GM23338 (cell line): ENCODE results near the gene ID2. TPM values are rescaled to one million over a fixed set of nuclear protein-coding genes. Genes with fewer than 3 reads are reported as not detected.

Experiments used
- ATAC-seq: fragments of 200-7000 bp; cut with Tn5 transposase; 3 replicates; pipeline ENCODE4 v1.9.1; 2020
- DNase-seq: peaks from one replicate; pipeline ENCODE4 v3.0.0-alpha.2; 2015; ENCODE audit warnings: low spot score
- H2AFZ ChIP-seq: fragments of 200-600 bp; sonication (generic); 2 replicates; pipeline ENCODE4 v1.8.0; 2016; ENCODE audit warnings: antibody characterized with exemption, mild to moderate bottlenecking, moderate library complexity
- H3F3A ChIP-seq: fragments of 200-600 bp; sonication (generic); replicated peaks from 2 replicates; pipeline ENCODE4 v1.8.0; 2017; ENCODE audit warnings: antibody characterized with exemption, mixed run types, low read depth
- H3K27ac ChIP-seq: fragments of 200-600 bp; sonication (generic); 2 replicates; pipeline ENCODE4 v1.6.1; 2016; ENCODE audit warnings: low read depth
- H3K27me3 ChIP-seq: fragments of 200-600 bp; sonication (generic); 2 replicates; pipeline ENCODE4 v1.8.0; 2016; ENCODE audit warnings: mild to moderate bottlenecking, mixed run types, moderate library complexity; ENCODE audit not compliant: insufficient read depth
- H3K36me3 ChIP-seq: fragments of 200-600 bp; sonication (generic); 2 replicates; pipeline ENCODE4 v1.8.0; 2016; ENCODE audit warnings: mild to moderate bottlenecking; ENCODE audit not compliant: insufficient read depth
- H3K4me1 ChIP-seq: fragments of 200-600 bp; sonication (generic); 2 replicates; pipeline ENCODE4 v1.8.0; 2016; ENCODE audit warnings: mild to moderate bottlenecking, moderate library complexity; ENCODE audit not compliant: insufficient read depth
- H3K4me2 ChIP-seq: fragments of 200-600 bp; sonication (generic); 2 replicates; pipeline ENCODE4 v1.7.1; 2017; ENCODE audit warnings: mixed run types
- H3K4me3 ChIP-seq: fragments of 200-600 bp; sonication (generic); 2 replicates; pipeline ENCODE4 v1.6.1; 2016; ENCODE audit warnings: mixed run types
- H3K79me2 ChIP-seq: fragments of 200-600 bp; sonication (generic); replicated peaks from 2 replicates; pipeline ENCODE4 v1.8.0; 2017; ENCODE audit warnings: mild to moderate bottlenecking; ENCODE audit not compliant: insufficient read depth
- H3K9me2 ChIP-seq: fragments of 200-600 bp; sonication (generic); 2 replicates; pipeline ENCODE4 v1.8.0; 2017; ENCODE audit not compliant: insufficient read depth
- H4K20me1 ChIP-seq: fragments of 200-600 bp; sonication (generic); replicated peaks from 2 replicates; pipeline ENCODE4 v1.8.0; 2017; ENCODE audit warnings: mild to moderate bottlenecking; ENCODE audit not compliant: insufficient read depth
- H3K27ac Mint-ChIP-seq: 2 replicates; pipeline ENCODE4 v1.8.0; 2020; ENCODE audit warnings: inconsistent platforms, mild to moderate bottlenecking, moderate library complexity, mixed read lengths
- H3K27me3 Mint-ChIP-seq: 3 replicates; pipeline ENCODE4 v1.8.0; 2022; ENCODE audit warnings: low read depth, mild to moderate bottlenecking, moderate library complexity, mixed read lengths, inconsistent platforms; ENCODE audit not compliant: insufficient read depth, poor library complexity
- H3K36me3 Mint-ChIP-seq: 3 replicates; pipeline ENCODE4 v1.8.0; 2021; ENCODE audit warnings: low read depth, mild to moderate bottlenecking, inconsistent platforms, moderate library complexity, mixed read lengths
- H3K4me1 Mint-ChIP-seq: 3 replicates; pipeline ENCODE4 v1.8.0; 2020; ENCODE audit warnings: mild to moderate bottlenecking, inconsistent platforms, mixed read lengths
- H3K4me3 Mint-ChIP-seq: 3 replicates; pipeline ENCODE4 v1.8.0; 2021; ENCODE audit warnings: moderate library complexity, mild to moderate bottlenecking, inconsistent platforms, mixed read lengths
- H3K9me3 Mint-ChIP-seq: 3 replicates; pipeline ENCODE4 v1.8.0; 2020; ENCODE audit warnings: moderate library complexity, mild to moderate bottlenecking, inconsistent platforms, mixed read lengths
- CREB1 ChIP-seq: fragments of 250-450 bp; sonication (Bioruptor Pico); IDR thresholded peaks from 2 replicates; pipeline ENCODE4 v1.5.0; 2020; ENCODE audit warnings: low read depth, mild to moderate bottlenecking, moderate library complexity
- EZH2 ChIP-seq: fragments of 200-600 bp; sonication (generic); IDR thresholded peaks from one replicate; pipeline ENCODE4 v1.8.0; 2017; ENCODE audit warnings: antibody characterized with exemption, mild to moderate bottlenecking, low read depth; ENCODE audit not compliant: unreplicated experiment
- EZH2phosphoT487 ChIP-seq: fragments of 200-600 bp; sonication (generic); IDR thresholded peaks from one replicate; pipeline ENCODE4 v1.8.1; 2018; ENCODE audit warnings: antibody characterized with exemption; ENCODE audit not compliant: unreplicated experiment
- JUNB ChIP-seq: IDR thresholded peaks from one replicate; pipeline ENCODE4 v1.6.1; 2016; ENCODE audit warnings: antibody characterized with exemption; ENCODE audit not compliant: unreplicated experiment
- NANOG ChIP-seq: IDR thresholded peaks from 2 replicates; pipeline ENCODE4 v1.6.1; 2016; ENCODE audit warnings: antibody characterized with exemption, borderline replicate concordance
- POLR2AphosphoS5 ChIP-seq: IDR thresholded peaks from 2 replicates; pipeline ENCODE4 v1.6.1; 2016; ENCODE audit warnings: antibody characterized with exemption, low read depth
- STAT1 ChIP-seq: IDR thresholded peaks from one replicate; pipeline ENCODE4 v1.6.1; 2016; ENCODE audit warnings: antibody characterized with exemption; ENCODE audit not compliant: unreplicated experiment
- ZNF114 ChIP-seq: fragments of 250-450 bp; sonication (Bioruptor Pico); IDR thresholded peaks from 2 replicates; pipeline ENCODE4 v1.5.0; 2020; ENCODE audit warnings: mild to moderate bottlenecking, moderate library complexity
- ZNF331 ChIP-seq: fragments of 250-450 bp; sonication (Bioruptor Pico); IDR thresholded peaks from 2 replicates; pipeline ENCODE4 v1.5.0; 2020; ENCODE audit warnings: low read depth, mild to moderate bottlenecking, moderate library complexity
- polyA plus RNA-seq: library from polyadenylated mRNA; unstranded; fragments of >200 nt; fragmentation: Nextera tagmentation; extraction: Ambion mirVana; gene quantifications from 2 replicates; pipeline ENCODE4 v1.2.1, GENCODE V29; 2016
- total RNA-seq: library from RNA; depleted of rRNA; stranded (reverse); fragments of >200 nt; shearing (Covaris generic); gene quantifications from 2 replicates; pipeline ENCODE4 v1.2.3, GENCODE V29; 2014
- TF ChIP-seq, protein P1 (sequence below), 2 experiments: fragments of 200-600 bp in 1 of 2; sonication (generic) in 1 of 2; conservative IDR thresholded peaks; 2 replicates each; pipeline versions ENCODE4 v1.5.1 to v1.6.1; 2016 to 2017; ENCODE audit warnings: antibody characterized with exemption in 2 of 2, low read depth in 2 of 2, mild to moderate bottlenecking in 2 of 2, moderate library complexity in 1 of 2
- TF ChIP-seq, protein P2 (sequence below): IDR thresholded peaks from 2 replicates; pipeline ENCODE4 v1.6.1; 2016; ENCODE audit warnings: antibody characterized with exemption
- TF ChIP-seq, protein P3 (sequence below): IDR thresholded peaks from one replicate; pipeline ENCODE4 v1.6.1; 2018; ENCODE audit warnings: antibody characterized with exemption; ENCODE audit not compliant: unreplicated experiment
- TF ChIP-seq, protein P4 (sequence below): fragments of 250-450 bp; sonication (Bioruptor Pico); IDR thresholded peaks from 2 replicates; pipeline ENCODE4 v1.5.0; 2020; ENCODE audit warnings: mild to moderate bottlenecking, moderate library complexity

ID2 gene
- total and polyA plus RNA-seq, 2 experiments from 2014 or later, result 87.0 to 110 TPM

DNA sequence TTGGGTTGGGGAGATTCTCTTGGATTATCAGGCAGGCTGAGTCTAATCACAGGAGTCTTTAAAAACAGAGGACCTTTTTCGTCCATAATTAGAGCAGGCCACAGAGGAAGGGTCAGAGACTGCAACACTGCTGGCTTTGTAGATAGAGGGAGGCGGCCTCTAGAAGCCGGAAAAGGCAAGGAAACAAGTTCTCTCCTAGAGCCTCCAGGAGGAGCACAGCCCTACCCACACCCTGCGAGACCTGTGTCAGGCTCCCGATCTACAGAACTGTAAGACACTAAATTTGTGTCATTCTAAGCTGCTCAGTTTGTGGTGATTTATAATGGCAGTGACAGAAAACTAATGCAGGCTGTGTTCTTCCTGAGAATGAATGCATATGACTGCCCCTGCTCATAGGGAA lies 15.3 kb downstream of the ID2 start:
- Mint-ChIP-seq H3K4me3 (no peak overlapping the region), H3K36me3 (no peaks in the 10 kb centered on the region), H3K9me3 (peaks cover 2% of the 10 kb centered on the region; the same call in 2 of the 3 replicates), H3K4me1 (peaks cover under 1% of the 10 kb centered on the region; the same call in 2 of the 3 replicates), H3K27me3 (no peaks in the 10 kb centered on the region), H3K27ac (no peak overlapping the region)
- no peak overlapping the region for H3K27ac ChIP-seq
- TF ChIP-seq, protein P1, sequence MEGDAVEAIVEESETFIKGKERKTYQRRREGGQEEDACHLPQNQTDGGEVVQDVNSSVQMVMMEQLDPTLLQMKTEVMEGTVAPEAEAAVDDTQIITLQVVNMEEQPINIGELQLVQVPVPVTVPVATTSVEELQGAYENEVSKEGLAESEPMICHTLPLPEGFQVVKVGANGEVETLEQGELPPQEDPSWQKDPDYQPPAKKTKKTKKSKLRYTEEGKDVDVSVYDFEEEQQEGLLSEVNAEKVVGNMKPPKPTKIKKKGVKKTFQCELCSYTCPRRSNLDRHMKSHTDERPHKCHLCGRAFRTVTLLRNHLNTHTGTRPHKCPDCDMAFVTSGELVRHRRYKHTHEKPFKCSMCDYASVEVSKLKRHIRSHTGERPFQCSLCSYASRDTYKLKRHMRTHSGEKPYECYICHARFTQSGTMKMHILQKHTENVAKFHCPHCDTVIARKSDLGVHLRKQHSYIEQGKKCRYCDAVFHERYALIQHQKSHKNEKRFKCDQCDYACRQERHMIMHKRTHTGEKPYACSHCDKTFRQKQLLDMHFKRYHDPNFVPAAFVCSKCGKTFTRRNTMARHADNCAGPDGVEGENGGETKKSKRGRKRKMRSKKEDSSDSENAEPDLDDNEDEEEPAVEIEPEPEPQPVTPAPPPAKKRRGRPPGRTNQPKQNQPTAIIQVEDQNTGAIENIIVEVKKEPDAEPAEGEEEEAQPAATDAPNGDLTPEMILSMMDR (conservative IDR thresholded peaks at IDR 0.05; ENCODE audit: low read depth in 2 of 2), result no peak
- no peak for TF ChIP-seq NANOG
- no peak for TF ChIP-seq STAT1
- TF ChIP-seq, protein P2, sequence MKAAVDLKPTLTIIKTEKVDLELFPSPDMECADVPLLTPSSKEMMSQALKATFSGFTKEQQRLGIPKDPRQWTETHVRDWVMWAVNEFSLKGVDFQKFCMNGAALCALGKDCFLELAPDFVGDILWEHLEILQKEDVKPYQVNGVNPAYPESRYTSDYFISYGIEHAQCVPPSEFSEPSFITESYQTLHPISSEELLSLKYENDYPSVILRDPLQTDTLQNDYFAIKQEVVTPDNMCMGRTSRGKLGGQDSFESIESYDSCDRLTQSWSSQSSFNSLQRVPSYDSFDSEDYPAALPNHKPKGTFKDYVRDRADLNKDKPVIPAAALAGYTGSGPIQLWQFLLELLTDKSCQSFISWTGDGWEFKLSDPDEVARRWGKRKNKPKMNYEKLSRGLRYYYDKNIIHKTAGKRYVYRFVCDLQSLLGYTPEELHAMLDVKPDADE, result no peak
- no peak for TF ChIP-seq POLR2AphosphoS5
- no peak for TF ChIP-seq JUNB
- TF ChIP-seq ZNF331 (CRISPR knock-in tag), result no peak
- TF ChIP-seq CREB1 (CRISPR knock-in tag), result no peak
- no peak for TF ChIP-seq EZH2
- TF ChIP-seq, protein P3, sequence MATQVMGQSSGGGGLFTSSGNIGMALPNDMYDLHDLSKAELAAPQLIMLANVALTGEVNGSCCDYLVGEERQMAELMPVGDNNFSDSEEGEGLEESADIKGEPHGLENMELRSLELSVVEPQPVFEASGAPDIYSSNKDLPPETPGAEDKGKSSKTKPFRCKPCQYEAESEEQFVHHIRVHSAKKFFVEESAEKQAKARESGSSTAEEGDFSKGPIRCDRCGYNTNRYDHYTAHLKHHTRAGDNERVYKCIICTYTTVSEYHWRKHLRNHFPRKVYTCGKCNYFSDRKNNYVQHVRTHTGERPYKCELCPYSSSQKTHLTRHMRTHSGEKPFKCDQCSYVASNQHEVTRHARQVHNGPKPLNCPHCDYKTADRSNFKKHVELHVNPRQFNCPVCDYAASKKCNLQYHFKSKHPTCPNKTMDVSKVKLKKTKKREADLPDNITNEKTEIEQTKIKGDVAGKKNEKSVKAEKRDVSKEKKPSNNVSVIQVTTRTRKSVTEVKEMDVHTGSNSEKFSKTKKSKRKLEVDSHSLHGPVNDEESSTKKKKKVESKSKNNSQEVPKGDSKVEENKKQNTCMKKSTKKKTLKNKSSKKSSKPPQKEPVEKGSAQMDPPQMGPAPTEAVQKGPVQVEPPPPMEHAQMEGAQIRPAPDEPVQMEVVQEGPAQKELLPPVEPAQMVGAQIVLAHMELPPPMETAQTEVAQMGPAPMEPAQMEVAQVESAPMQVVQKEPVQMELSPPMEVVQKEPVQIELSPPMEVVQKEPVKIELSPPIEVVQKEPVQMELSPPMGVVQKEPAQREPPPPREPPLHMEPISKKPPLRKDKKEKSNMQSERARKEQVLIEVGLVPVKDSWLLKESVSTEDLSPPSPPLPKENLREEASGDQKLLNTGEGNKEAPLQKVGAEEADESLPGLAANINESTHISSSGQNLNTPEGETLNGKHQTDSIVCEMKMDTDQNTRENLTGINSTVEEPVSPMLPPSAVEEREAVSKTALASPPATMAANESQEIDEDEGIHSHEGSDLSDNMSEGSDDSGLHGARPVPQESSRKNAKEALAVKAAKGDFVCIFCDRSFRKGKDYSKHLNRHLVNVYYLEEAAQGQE, result no peak
- TF ChIP-seq ZNF114, result no peak
- TF ChIP-seq EZH2phosphoT487, result no peak
- TF ChIP-seq, protein P4, sequence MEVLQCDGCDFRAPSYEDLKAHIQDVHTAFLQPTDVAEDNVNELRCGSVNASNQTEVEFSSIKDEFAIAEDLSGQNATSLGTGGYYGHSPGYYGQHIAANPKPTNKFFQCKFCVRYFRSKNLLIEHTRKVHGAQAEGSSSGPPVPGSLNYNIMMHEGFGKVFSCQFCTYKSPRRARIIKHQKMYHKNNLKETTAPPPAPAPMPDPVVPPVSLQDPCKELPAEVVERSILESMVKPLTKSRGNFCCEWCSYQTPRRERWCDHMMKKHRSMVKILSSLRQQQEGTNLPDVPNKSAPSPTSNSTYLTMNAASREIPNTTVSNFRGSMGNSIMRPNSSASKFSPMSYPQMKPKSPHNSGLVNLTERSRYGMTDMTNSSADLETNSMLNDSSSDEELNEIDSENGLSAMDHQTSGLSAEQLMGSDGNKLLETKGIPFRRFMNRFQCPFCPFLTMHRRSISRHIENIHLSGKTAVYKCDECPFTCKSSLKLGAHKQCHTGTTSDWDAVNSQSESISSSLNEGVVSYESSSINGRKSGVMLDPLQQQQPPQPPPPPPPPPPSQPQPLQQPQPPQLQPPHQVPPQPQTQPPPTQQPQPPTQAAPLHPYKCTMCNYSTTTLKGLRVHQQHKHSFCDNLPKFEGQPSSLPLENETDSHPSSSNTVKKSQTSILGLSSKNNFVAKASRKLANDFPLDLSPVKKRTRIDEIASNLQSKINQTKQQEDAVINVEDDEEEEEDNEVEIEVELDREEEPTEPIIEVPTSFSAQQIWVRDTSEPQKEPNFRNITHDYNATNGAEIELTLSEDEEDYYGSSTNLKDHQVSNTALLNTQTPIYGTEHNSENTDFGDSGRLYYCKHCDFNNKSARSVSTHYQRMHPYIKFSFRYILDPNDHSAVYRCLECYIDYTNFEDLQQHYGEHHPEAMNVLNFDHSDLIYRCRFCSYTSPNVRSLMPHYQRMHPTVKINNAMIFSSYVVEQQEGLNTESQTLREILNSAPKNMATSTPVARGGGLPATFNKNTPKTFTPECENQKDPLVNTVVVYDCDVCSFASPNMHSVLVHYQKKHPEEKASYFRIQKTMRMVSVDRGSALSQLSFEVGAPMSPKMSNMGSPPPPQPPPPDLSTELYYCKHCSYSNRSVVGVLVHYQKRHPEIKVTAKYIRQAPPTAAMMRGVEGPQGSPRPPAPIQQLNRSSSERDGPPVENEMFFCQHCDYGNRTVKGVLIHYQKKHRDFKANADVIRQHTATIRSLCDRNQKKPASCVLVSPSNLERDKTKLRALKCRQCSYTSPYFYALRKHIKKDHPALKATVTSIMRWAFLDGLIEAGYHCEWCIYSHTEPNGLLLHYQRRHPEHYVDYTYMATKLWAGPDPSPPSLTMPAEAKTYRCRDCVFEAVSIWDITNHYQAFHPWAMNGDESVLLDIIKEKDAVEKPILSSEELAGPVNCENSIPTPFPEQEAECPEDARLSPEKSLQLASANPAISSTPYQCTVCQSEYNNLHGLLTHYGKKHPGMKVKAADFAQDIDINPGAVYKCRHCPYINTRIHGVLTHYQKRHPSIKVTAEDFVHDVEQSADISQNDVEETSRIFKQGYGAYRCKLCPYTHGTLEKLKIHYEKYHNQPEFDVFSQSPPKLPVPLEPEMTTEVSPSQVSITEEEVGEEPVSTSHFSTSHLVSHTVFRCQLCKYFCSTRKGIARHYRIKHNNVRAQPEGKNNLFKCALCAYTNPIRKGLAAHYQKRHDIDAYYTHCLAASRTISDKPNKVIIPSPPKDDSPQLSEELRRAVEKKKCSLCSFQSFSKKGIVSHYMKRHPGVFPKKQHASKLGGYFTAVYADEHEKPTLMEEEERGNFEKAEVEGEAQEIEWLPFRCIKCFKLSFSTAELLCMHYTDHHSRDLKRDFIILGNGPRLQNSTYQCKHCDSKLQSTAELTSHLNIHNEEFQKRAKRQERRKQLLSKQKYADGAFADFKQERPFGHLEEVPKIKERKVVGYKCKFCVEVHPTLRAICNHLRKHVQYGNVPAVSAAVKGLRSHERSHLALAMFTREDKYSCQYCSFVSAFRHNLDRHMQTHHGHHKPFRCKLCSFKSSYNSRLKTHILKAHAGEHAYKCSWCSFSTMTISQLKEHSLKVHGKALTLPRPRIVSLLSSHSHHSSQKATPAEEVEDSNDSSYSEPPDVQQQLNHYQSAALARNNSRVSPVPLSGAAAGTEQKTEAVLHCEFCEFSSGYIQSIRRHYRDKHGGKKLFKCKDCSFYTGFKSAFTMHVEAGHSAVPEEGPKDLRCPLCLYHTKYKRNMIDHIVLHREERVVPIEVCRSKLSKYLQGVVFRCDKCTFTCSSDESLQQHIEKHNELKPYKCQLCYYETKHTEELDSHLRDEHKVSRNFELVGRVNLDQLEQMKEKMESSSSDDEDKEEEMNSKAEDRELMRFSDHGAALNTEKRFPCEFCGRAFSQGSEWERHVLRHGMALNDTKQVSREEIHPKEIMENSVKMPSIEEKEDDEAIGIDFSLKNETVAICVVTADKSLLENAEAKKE (CRISPR knock-in tag), result no peak
- H2AFZ ChIP-seq, result no peak overlapping the region
- no peaks in the 10 kb centered on the region for H3K9me2 ChIP-seq
- H3K4me2 ChIP-seq, result no peak overlapping the region
- DNase-seq (no peak), ATAC-seq (no peak)
- H3K4me1 ChIP-seq, result no peaks in the 10 kb centered on the region
- no peaks in the 10 kb centered on the region for H4K20me1 ChIP-seq
- no peaks in the 10 kb centered on the region for H3K79me2 ChIP-seq
- no peak overlapping the region for H3K4me3 ChIP-seq
- H3K36me3 ChIP-seq, result no peaks in the 10 kb centered on the region
- H3K27me3 ChIP-seq, result no peaks in the 10 kb centered on the region
- no peaks in the 10 kb centered on the region for H3F3A ChIP-seq
